ENCODE results near the gene INO80B. TPM values are rescaled to one million over a fixed set of nuclear protein-coding genes. Genes with fewer than 3 reads are reported as not detected.

INO80B gene
- total and polyA plus RNA-seq, 9 of the 15 experiments (the other 6 are each of a cell fraction or from before 2014, with no cell fraction given): 0.41 to 22.6 (median 9.0) TPM

DNA sequence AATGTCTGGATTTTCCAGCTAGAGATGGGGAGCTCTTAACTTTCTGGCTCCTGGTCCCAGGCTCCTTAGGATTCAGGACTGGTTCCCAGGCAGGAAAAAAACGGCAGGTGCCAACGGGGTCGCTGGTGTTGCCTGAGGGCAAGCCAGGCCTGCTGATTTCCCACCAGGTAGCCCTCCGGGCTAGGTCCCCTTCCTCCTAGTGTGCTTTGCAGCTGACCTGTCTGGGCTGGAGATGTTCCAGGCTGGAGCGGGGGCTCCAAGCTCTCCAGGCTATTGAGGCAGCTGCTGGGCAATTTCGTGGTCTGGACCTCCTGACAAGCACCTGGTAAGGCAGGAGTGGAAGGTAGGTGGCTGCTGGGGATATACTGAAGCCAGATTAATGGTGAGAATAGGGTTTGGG is 19.6 kb downstream of the INO80B start:
- Histone ChIP-seq H3K9me3 (replicated peaks; ENCODE audit: control insufficient read depth, insufficient read depth, low read depth, low read length) (no peaks in the 10 kb centered on the region), H3K9me1 (ENCODE audit: control insufficient read depth, insufficient read depth, low read length) (peaks cover 4% of the 10 kb centered on the region), H3K27ac (ENCODE audit: extremely low read depth, low read depth, low read length) (no peak overlapping the region), H3K4me1 (replicated peaks in 1 of 2; ENCODE audit: control insufficient read depth in 2 of 2, insufficient read depth in 2 of 2, low read length in 2 of 2) (peaks cover 11 to 16% of the 10 kb centered on the region in 2 experiments; a peak in 3 of 5 replicates), H3K9ac (ENCODE audit: insufficient read depth in 1 of 2, low read depth in 2 of 2, low read length in 2 of 2) (no peak overlapping the region), H4K20me1 (replicated peaks; ENCODE audit: control insufficient read depth, insufficient read depth, low read length) (no peaks in the 10 kb centered on the region), H3K36me3 (ENCODE audit: control insufficient read depth, insufficient read depth, low read length) (peaks cover 24% of the 10 kb centered on the region; the same call in 2 of the 3 replicates), H3K79me2 (ENCODE audit: control insufficient read depth, insufficient read depth, low read length) (peaks cover 13% of the 10 kb centered on the region; the same call in 2 of the 3 replicates), H3K4me3 (no peak overlapping the region), H3K27me3 (ENCODE audit: control insufficient read depth in 2 of 2, insufficient read depth in 2 of 2, low read length in 2 of 2) (no peaks in the 10 kb centered on the region), H2AFZ (ENCODE audit: low read depth, low read length) (no peak overlapping the region), H3K4me2 (ENCODE audit: insufficient read depth, low read length) (no peak overlapping the region)
- no TSS peak for BruUV-seq (replicated peaks)
- FAIRE-seq: no peak
- DNase-seq (ENCODE audit: extremely low read depth in 1 of 4, low spot score in 3 of 4): no peak
- 91% methylated on average over 6 of the region's 6 CpGs for WGBS (ENCODE audit: insufficient coverage, low coverage, missing lambda C conversion rate)
- CTCF ChIA-PET (ENCODE audit: low intra/inter-chr PET ratio): no interaction called here
- in situ Hi-C loops (cut with MboI) (no loop called here), intact Hi-C loops (cut with micrococcal nuclease) (loop anchor here (2.0 to 5.0 kb wide), 2 partner anchors 77 to 142 kb away; no protein-coding TSS in a partner anchor)
- POLR2A ChIA-PET: interaction anchor here (0.7 to 4.0 kb wide), 3 partner anchors 7 to 139 kb away, joined by 3 to 28 read pairs (median 4); partner anchors contain the start of genes CCDC142 and TTC31
- no peak for ATAC-seq
- TF ChIP-seq KDM2B (CRISPR knock-in tag; IDR thresholded peaks at IDR 0.05) (no peak), ZNF354B (CRISPR knock-in tag; IDR thresholded peaks at IDR 0.05) (no peak), SFPQ (IDR thresholded peaks at IDR 0.05; ENCODE audit: low read depth, low read length) (no peak), CTBP1 (IDR thresholded peaks at IDR 0.05; ENCODE audit: borderline replicate concordance) (no peak)

Data from K562 (cell line).